Measurements from ENCODE around the gene MT1M.
"Not testable (repeated sequence)": the region's sequence is repeated elsewhere in the genome, so short reads cannot be mapped to it uniquely, and the experiment has no call there.

GRCh38 chr16:56582911-56583310 lies 49.5 kb upstream of the MT1M start:
- not testable (repeated sequence) for TF ChIP-seq CTCF, EP300, POLR2A (IDR thresholded peaks at IDR 0.05)

All from tibial nerve (tissue), 4 donors.